HEK293 (cell line): ENCODE measurements around the gene CAMTA2.

Experiments used
- ATF2 ChIP-seq: fragments of 450-650 bp; formaldehyde crosslinking; IDR thresholded peaks from 2 replicates; pipeline ENCODE4 v1.5.1; 2016; ENCODE audit warnings: missing biosample characterization, missing genetic modification characterization, low read depth
- FEZF1 ChIP-seq: fragments of 450-650 bp; formaldehyde crosslinking; IDR thresholded peaks from 2 replicates; pipeline ENCODE4 v1.5.1; 2016; ENCODE audit warnings: missing biosample characterization, missing genetic modification characterization
- GFI1B ChIP-seq: fragments of 450-650 bp; formaldehyde crosslinking; IDR thresholded peaks from 2 replicates; pipeline ENCODE4 v1.5.1; 2016; ENCODE audit warnings: missing biosample characterization, missing genetic modification characterization
- GLI2 ChIP-seq: fragments of 450-650 bp; formaldehyde crosslinking; IDR thresholded peaks from 2 replicates; pipeline ENCODE4; 2017; ENCODE audit warnings: missing biosample characterization, missing genetic modification characterization, low read depth, borderline replicate concordance
- HOXC10 ChIP-seq: sonication (generic); formaldehyde crosslinking; IDR thresholded peaks from 2 replicates; pipeline ENCODE4 v1.8.1; 2023; ENCODE audit warnings: mild to moderate bottlenecking, missing genetic modification reagents
- SP7 ChIP-seq: fragments of 450-650 bp; formaldehyde crosslinking; IDR thresholded peaks from 2 replicates; pipeline ENCODE4 v1.5.1; 2016; ENCODE audit warnings: missing biosample characterization, missing genetic modification characterization
- YY2 ChIP-seq: fragments of 450-650 bp; formaldehyde crosslinking; IDR thresholded peaks from 2 replicates; pipeline ENCODE4 v1.5.1; 2016; ENCODE audit warnings: missing biosample characterization, missing genetic modification characterization
- ZBTB10 ChIP-seq: fragments of 450-650 bp; formaldehyde crosslinking; IDR thresholded peaks from 2 replicates; pipeline ENCODE4 v1.5.1; 2016; ENCODE audit warnings: missing biosample characterization, missing genetic modification characterization
- ZNF112 ChIP-seq: fragments of 450-650 bp; formaldehyde crosslinking; IDR thresholded peaks from 2 replicates; pipeline ENCODE4 v1.5.0; 2017; ENCODE audit warnings: missing biosample characterization, missing genetic modification characterization
- ZNF138 ChIP-seq: fragments of 450-650 bp; formaldehyde crosslinking; IDR thresholded peaks from 2 replicates; pipeline ENCODE4 v1.5.1; 2016; ENCODE audit warnings: missing biosample characterization, missing genetic modification characterization, borderline replicate concordance
- ZNF16 ChIP-seq: fragments of 450-650 bp; formaldehyde crosslinking; IDR thresholded peaks from 2 replicates; pipeline ENCODE4 v1.5.1; 2016; ENCODE audit warnings: low read depth, missing biosample characterization, missing genetic modification characterization
- ZNF221 ChIP-seq: fragments of 450-650 bp; formaldehyde crosslinking; IDR thresholded peaks from 2 replicates; pipeline ENCODE4 v1.5.1; 2017; ENCODE audit warnings: missing biosample characterization, missing genetic modification characterization, borderline replicate concordance
- ZNF248 ChIP-seq: fragments of 450-650 bp; formaldehyde crosslinking; IDR thresholded peaks from 2 replicates; pipeline ENCODE4 v1.5.1; 2017; ENCODE audit warnings: missing biosample characterization, missing genetic modification characterization
- ZNF266 ChIP-seq: fragments of 450-650 bp; formaldehyde crosslinking; IDR thresholded peaks from 2 replicates; pipeline ENCODE4 v1.5.1; 2016; ENCODE audit warnings: missing biosample characterization, missing genetic modification characterization, low read depth
- ZNF335 ChIP-seq: fragments of 450-650 bp; formaldehyde crosslinking; conservative IDR thresholded peaks from 2 replicates; pipeline ENCODE4 v1.5.1; 2016; ENCODE audit warnings: missing biosample characterization, missing genetic modification characterization
- ZNF350 ChIP-seq: fragments of 450-650 bp; formaldehyde crosslinking; IDR thresholded peaks from 2 replicates; pipeline ENCODE4 v1.5.0; 2017; ENCODE audit warnings: missing biosample characterization, mild to moderate bottlenecking, missing genetic modification characterization
- ZNF473 ChIP-seq: fragments of 450-650 bp; formaldehyde crosslinking; IDR thresholded peaks from 2 replicates; pipeline ENCODE4 v1.5.1; 2017; ENCODE audit warnings: missing biosample characterization, missing genetic modification characterization
- ZNF513 ChIP-seq: fragments of 450-650 bp; IDR thresholded peaks from 2 replicates; pipeline ENCODE4 v1.5.1; 2018; ENCODE audit warnings: missing biosample characterization, missing genetic modification characterization
- ZNF623 ChIP-seq: fragments of 450-650 bp; formaldehyde crosslinking; IDR thresholded peaks from 2 replicates; pipeline ENCODE4 v1.5.1; 2016; ENCODE audit warnings: missing biosample characterization, missing genetic modification characterization
- ZNF624 ChIP-seq: fragments of 450-650 bp; formaldehyde crosslinking; IDR thresholded peaks from 2 replicates; pipeline ENCODE4 v1.5.1; 2017; ENCODE audit warnings: missing biosample characterization, missing genetic modification characterization
- ZNF654 ChIP-seq: fragments of 450-650 bp; formaldehyde crosslinking; IDR thresholded peaks from 2 replicates; pipeline ENCODE4 v1.5.1; 2016; ENCODE audit warnings: low read depth, missing biosample characterization, missing genetic modification characterization
- ZNF776 ChIP-seq: fragments of 450-650 bp; formaldehyde crosslinking; IDR thresholded peaks from 2 replicates; pipeline ENCODE4 v1.5.0; 2017; ENCODE audit warnings: missing biosample characterization, missing genetic modification characterization, borderline replicate concordance
- TF ChIP-seq, protein P1 (sequence below): fragments of 450-650 bp; formaldehyde crosslinking; IDR thresholded peaks from 2 replicates; pipeline ENCODE4 v1.5.1; 2016; ENCODE audit warnings: missing biosample characterization, missing genetic modification characterization
- TF ChIP-seq, protein P2 (sequence below): fragments of 450-650 bp; formaldehyde crosslinking; IDR thresholded peaks from 2 replicates; pipeline ENCODE4 v1.5.1; 2016; ENCODE audit warnings: missing biosample characterization, missing genetic modification characterization
- TF ChIP-seq, protein P3 (sequence below): fragments of 450-650 bp; formaldehyde crosslinking; IDR thresholded peaks from 2 replicates; pipeline ENCODE4 v1.5.1; 2017; ENCODE audit warnings: missing biosample characterization, missing genetic modification characterization
- TF ChIP-seq, protein P4 (sequence below): fragments of 450-650 bp; formaldehyde crosslinking; IDR thresholded peaks from 2 replicates; pipeline ENCODE4 v1.5.1; 2016; ENCODE audit warnings: missing biosample characterization, missing genetic modification characterization

The CAMTA2 gene

DNA sequence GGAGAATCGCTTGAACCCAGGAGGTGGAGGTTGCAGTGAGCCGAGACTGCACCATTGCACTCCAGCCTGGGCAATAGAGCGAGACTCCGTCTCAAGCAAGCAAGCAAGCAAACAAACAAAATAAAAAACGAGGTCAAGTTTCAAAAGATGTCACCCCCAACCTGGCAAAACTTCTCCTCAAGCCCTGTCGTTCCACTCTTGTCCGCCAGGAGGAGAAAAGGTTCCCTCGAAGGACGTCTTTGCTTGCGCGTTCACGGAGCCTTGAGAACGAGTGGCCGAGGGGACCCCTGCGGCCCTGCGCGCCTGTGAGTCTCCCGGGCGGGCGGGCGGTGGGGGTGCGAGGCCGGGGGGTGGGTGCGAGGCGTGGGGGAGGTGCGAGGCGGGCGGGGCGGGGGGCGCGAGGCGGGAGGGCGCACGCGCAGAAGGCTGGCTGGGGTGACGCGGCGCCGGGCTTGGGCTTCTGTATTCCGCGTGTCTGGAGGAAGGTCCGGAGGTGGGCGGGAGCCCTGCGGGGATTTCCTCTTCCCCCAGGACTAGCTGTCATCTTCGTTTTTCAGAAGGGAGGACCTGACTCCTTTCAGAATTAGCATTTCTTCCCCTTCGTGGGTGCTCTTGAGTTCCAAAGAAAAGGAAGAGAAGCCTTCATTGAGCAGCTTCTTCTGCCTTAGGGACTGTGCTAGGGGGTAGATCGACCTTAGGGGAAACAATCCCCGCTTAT, 44.0 kb upstream of the CAMTA2 start (continued):
- TF ChIP-seq ATF2 (tag by site-specific recombination) = no peak
- TF ChIP-seq FEZF1 (tag by site-specific recombination) = no peak
- TF ChIP-seq ZNF138 (tag by site-specific recombination) = no peak
- TF ChIP-seq GFI1B (tag by site-specific recombination) = 0 out of 2 replicates have a peak, but pooled peaks have one; percentile 7
- TF ChIP-seq ZNF350 = no peak
- no peak for TF ChIP-seq YY2 (tag by site-specific recombination)
- TF ChIP-seq, protein P1, sequence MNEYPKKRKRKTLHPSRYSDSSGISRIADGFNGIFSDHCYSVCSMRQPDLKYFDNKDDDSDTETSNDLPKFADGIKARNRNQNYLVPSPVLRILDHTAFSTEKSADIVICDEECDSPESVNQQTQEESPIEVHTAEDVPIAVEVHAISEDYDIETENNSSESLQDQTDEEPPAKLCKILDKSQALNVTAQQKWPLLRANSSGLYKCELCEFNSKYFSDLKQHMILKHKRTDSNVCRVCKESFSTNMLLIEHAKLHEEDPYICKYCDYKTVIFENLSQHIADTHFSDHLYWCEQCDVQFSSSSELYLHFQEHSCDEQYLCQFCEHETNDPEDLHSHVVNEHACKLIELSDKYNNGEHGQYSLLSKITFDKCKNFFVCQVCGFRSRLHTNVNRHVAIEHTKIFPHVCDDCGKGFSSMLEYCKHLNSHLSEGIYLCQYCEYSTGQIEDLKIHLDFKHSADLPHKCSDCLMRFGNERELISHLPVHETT (tag by site-specific recombination) = no peak
- TF ChIP-seq ZNF776 = no peak
- no peak; the same call in 1 of the 2 replicates for TF ChIP-seq ZNF654 (tag by site-specific recombination)
- no peak for TF ChIP-seq ZNF221
- no peak for TF ChIP-seq ZNF624
- TF ChIP-seq ZNF16 (tag by site-specific recombination) = no peak
- TF ChIP-seq, protein P2, sequence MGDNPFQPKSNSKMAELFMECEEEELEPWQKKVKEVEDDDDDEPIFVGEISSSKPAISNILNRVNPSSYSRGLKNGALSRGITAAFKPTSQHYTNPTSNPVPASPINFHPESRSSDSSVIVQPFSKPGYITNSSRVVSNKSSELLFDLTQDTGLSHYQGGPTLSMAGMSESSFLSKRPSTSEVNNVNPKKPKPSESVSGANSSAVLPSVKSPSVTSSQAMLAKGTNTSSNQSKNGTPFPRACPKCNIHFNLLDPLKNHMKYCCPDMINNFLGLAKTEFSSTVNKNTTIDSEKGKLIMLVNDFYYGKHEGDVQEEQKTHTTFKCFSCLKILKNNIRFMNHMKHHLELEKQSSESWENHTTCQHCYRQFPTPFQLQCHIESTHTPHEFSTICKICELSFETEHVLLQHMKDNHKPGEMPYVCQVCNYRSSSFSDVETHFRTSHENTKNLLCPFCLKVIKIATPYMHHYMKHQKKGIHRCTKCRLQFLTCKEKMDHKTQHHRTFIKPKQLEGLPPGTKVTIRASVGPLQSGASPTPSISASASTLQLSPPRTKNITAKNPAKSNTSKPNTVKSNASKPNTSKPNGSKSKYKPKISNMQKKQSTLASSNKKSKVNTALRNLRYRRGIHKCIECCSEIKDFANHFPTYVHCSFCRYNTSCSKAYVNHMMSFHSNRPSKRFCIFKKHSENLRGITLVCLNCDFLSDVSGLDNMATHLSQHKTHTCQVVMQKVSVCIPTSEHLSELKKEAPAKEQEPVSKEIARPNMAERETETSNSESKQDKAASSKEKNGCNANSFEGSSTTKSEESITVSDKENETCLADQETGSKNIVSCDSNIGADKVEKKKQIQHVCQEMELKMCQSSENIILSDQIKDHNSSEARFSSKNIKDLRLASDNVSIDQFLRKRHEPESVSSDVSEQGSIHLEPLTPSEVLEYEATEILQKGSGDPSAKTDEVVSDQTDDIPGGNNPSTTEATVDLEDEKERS = peak; percentile 66; the same call in 1 of the 2 replicates
- TF ChIP-seq ZNF335 (tag by site-specific recombination) = peak; percentile 86
- TF ChIP-seq ZNF513 (tag by site-specific recombination) = no peak
- TF ChIP-seq, protein P3, sequence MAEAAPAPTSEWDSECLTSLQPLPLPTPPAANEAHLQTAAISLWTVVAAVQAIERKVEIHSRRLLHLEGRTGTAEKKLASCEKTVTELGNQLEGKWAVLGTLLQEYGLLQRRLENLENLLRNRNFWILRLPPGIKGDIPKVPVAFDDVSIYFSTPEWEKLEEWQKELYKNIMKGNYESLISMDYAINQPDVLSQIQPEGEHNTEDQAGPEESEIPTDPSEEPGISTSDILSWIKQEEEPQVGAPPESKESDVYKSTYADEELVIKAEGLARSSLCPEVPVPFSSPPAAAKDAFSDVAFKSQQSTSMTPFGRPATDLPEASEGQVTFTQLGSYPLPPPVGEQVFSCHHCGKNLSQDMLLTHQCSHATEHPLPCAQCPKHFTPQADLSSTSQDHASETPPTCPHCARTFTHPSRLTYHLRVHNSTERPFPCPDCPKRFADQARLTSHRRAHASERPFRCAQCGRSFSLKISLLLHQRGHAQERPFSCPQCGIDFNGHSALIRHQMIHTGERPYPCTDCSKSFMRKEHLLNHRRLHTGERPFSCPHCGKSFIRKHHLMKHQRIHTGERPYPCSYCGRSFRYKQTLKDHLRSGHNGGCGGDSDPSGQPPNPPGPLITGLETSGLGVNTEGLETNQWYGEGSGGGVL (tag by site-specific recombination) = peak; percentile 22; the same call in 1 of the 2 replicates
- no peak for TF ChIP-seq ZNF623
- no peak for TF ChIP-seq ZNF112 (tag by site-specific recombination)
- no peak for TF ChIP-seq GLI2 (tag by site-specific recombination)
- TF ChIP-seq ZNF266 (tag by site-specific recombination) = no peak
- no peak for TF ChIP-seq ZNF248
- no peak for TF ChIP-seq SP7
- TF ChIP-seq ZBTB10 = 0 out of 2 replicates have a peak, but pooled peaks have one; percentile 66
- TF ChIP-seq ZNF473 = no peak
- TF ChIP-seq HOXC10 = no peak
- TF ChIP-seq, protein P4, sequence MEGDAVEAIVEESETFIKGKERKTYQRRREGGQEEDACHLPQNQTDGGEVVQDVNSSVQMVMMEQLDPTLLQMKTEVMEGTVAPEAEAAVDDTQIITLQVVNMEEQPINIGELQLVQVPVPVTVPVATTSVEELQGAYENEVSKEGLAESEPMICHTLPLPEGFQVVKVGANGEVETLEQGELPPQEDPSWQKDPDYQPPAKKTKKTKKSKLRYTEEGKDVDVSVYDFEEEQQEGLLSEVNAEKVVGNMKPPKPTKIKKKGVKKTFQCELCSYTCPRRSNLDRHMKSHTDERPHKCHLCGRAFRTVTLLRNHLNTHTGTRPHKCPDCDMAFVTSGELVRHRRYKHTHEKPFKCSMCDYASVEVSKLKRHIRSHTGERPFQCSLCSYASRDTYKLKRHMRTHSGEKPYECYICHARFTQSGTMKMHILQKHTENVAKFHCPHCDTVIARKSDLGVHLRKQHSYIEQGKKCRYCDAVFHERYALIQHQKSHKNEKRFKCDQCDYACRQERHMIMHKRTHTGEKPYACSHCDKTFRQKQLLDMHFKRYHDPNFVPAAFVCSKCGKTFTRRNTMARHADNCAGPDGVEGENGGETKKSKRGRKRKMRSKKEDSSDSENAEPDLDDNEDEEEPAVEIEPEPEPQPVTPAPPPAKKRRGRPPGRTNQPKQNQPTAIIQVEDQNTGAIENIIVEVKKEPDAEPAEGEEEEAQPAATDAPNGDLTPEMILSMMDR (tag by site-specific recombination) = peak; percentile 73
